HepG2 (cell line): Measurements from ENCODE around the gene FSCN2. TPM values are rescaled to one million over a fixed set of nuclear protein-coding genes. Genes with fewer than 3 reads are reported as not detected.
A peak's percentile ranks its signal among the peaks of the same experiment; 100 is the strongest.

Experiments used
- ATF2 ChIP-seq: sonication (generic); formaldehyde crosslinking; IDR thresholded peaks from 2 replicates; pipeline ENCODE4 v1.4.0; 2020; ENCODE audit warnings: missing genetic modification reagents
- DR1 ChIP-seq: sonication (generic); formaldehyde crosslinking; IDR thresholded peaks from 2 replicates; pipeline ENCODE4 v1.8.0; 2021; ENCODE audit warnings: mild to moderate bottlenecking, missing genetic modification reagents, inconsistent platforms
- ELF3 ChIP-seq: IDR thresholded peaks from 2 replicates; pipeline ENCODE4 v1.6.1; 2016; ENCODE audit warnings: missing genetic modification reagents, missing compliant biosample characterization
- FOXO4 ChIP-seq: sonication (generic); formaldehyde crosslinking; conservative IDR thresholded peaks from 2 replicates; pipeline ENCODE4 v1.8.1; 2023; ENCODE audit warnings: missing genetic modification reagents
- HCFC1 ChIP-seq: fragments of 150-350 bp; IDR thresholded peaks from 2 replicates; pipeline ENCODE4 v1.6.1; 2014; ENCODE audit warnings: low read depth, low read length
- HDAC2 ChIP-seq: sonication (generic); formaldehyde crosslinking; IDR thresholded peaks from 2 replicates; pipeline ENCODE4 v1.4.0; 2020; ENCODE audit warnings: missing genetic modification reagents
- HHEX ChIP-seq: IDR thresholded peaks from 2 replicates; pipeline ENCODE4 v1.6.1; 2016; ENCODE audit warnings: control low read depth
- HOXD1 ChIP-seq: sonication (generic); formaldehyde crosslinking; IDR thresholded peaks from 2 replicates; pipeline ENCODE4 v1.5.0; 2020; ENCODE audit warnings: missing genetic modification reagents
- ISL2 ChIP-seq: sonication (generic); formaldehyde crosslinking; IDR thresholded peaks from 2 replicates; pipeline ENCODE4 v1.5.0; 2020; ENCODE audit warnings: missing genetic modification reagents
- MED13 ChIP-seq: sonication (generic); formaldehyde crosslinking; IDR thresholded peaks from 2 replicates; pipeline ENCODE4 v1.5.0; 2020; ENCODE audit warnings: missing genetic modification reagents
- MXI1 ChIP-seq: IDR thresholded peaks from 3 replicates; pipeline ENCODE4 v1.6.1; 2012; ENCODE audit warnings: low read depth, low read length, inconsistent platforms, borderline replicate concordance
- RXRA ChIP-seq: sonication (generic); formaldehyde crosslinking; IDR thresholded peaks from 2 replicates; pipeline ENCODE4 v1.5.1; 2020; ENCODE audit warnings: missing genetic modification reagents
- SIN3A ChIP-seq: IDR thresholded peaks from 2 replicates; pipeline ENCODE4 v1.6.1; 2011; ENCODE audit warnings: low read depth, mild to moderate bottlenecking, control low read depth, low read length, borderline replicate concordance
- SNAPC2 ChIP-seq: sonication (generic); formaldehyde crosslinking; IDR thresholded peaks from 2 replicates; pipeline ENCODE4 v1.8.1; 2022; ENCODE audit warnings: mild to moderate bottlenecking, missing genetic modification reagents
- TBX2 ChIP-seq: sonication (generic); formaldehyde crosslinking; IDR thresholded peaks from 2 replicates; pipeline ENCODE4 v1.5.0; 2020; ENCODE audit warnings: missing genetic modification reagents, mild to moderate bottlenecking, borderline replicate concordance
- ZFP36 ChIP-seq: fragments of 150-350 bp; IDR thresholded peaks from 2 replicates; pipeline ENCODE4 v1.6.1; 2018; ENCODE audit warnings: borderline replicate concordance, low read length, low read depth; ENCODE audit not compliant: partially characterized antibody
- ZFP90 ChIP-seq: sonication (generic); formaldehyde crosslinking; IDR thresholded peaks from 2 replicates; pipeline ENCODE4 v1.8.0; 2022; ENCODE audit warnings: missing genetic modification reagents, mild to moderate bottlenecking, inconsistent platforms, borderline replicate concordance
- ZNF224 ChIP-seq: sonication (generic); formaldehyde crosslinking; IDR thresholded peaks from 2 replicates; pipeline ENCODE4 v1.5.0; 2020; ENCODE audit warnings: mild to moderate bottlenecking, missing genetic modification reagents
- ZNF232 ChIP-seq: sonication (generic); formaldehyde crosslinking; IDR thresholded peaks from 2 replicates; pipeline ENCODE4 v1.4.0; 2020; ENCODE audit warnings: missing genetic modification reagents, borderline replicate concordance
- ZNF264 ChIP-seq: sonication (generic); formaldehyde crosslinking; IDR thresholded peaks from 2 replicates; pipeline ENCODE4 v1.4.0; 2020; ENCODE audit warnings: missing genetic modification reagents
- ZNF619 ChIP-seq: sonication (generic); formaldehyde crosslinking; IDR thresholded peaks from 2 replicates; pipeline ENCODE4 v1.4.0; 2020; ENCODE audit warnings: mild to moderate bottlenecking, missing genetic modification reagents
- ZNF709 ChIP-seq: sonication (generic); formaldehyde crosslinking; IDR thresholded peaks from 2 replicates; pipeline ENCODE4 v1.5.0; 2020; ENCODE audit warnings: mild to moderate bottlenecking, missing genetic modification reagents
- polyA plus RNA-seq, 8 experiments: library from polyadenylated mRNA; depleted of rRNA in 3 of 8; stranded (reverse) in 7 of 8; unstranded in 1 of 8; fragments of >200 nt; fragmentation: Illumina TruSeq in 4 of 8; extraction: Trizol in 4 of 8; gene quantifications; 2 replicates each; pipeline versions ENCODE4 v1.2.1 to v1.2.3, GENCODE V29; 2011 to 2016; ENCODE audit warnings: low read depth in 4 of 8, missing spikeins in 1 of 8, mixed read lengths in 1 of 8; ENCODE audit not compliant: insufficient read depth in 1 of 8
- total RNA-seq, 5 experiments: library from RNA; depleted of rRNA; stranded (reverse); fragments of >200 nt; fragmentation: Illumina TruSeq; extraction: Trizol; gene quantifications; 2 replicates each; pipeline ENCODE4 v1.2.3, GENCODE V29; 2016; ENCODE audit warnings: low read depth in 1 of 5
- TF ChIP-seq, protein P1 (sequence below): IDR thresholded peaks from 2 replicates; pipeline ENCODE4 v1.6.1; 2016
- TF ChIP-seq, protein P2 (sequence below): fragments of 450-650 bp; IDR thresholded peaks from 2 replicates; pipeline ENCODE4 v1.6.1; 2017

Gene FSCN2
- total and polyA plus RNA-seq, 2 of the 13 experiments (the other 11 are each of a cell fraction or from before 2014, with no cell fraction given) = 0.09 TPM; not detected in 1

DNA sequence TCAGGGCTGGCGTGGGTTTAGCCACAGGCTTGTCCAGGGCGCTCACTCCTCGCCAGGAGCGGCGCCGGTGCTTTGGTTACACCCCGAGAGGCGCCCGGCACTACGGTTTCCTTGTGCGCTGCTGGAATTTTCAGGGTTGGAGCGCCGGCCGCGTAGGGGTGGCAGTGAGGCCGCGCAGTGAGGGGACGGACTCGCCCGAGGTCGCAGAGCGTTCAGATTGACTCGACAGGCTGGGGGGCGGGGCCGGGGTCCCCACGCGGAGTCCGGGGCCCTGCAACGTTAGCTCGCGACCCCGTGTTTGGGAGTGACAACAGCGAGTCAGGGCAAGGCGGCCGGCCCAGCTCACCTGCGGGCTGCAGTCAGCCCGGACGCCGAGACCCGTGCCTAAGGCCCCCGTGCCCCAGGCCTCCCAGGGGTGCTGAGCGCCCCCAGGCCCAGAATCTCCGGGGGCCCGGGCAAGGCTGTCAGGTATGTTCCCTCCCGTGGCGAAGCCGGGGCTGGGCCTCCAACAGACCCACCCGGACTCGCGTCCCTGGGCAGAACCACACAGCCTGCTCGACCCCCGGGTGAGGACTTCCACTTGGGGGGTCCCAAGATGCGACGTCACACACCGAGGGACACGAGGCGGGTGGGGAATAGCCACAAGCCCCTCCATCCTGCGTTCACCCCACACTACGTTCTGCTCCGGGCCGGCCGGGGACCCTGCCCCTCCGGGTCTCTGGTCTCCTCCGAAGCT lies 14.3 kb upstream of the FSCN2 start (continued):
- TF ChIP-seq ZNF709 (peak; percentile 65; the same call in 1 of the 2 replicates), ISL2 (CRISPR knock-in tag) (peak; percentile 14; the same call in 1 of the 2 replicates), MXI1 (0 out of 3 replicates have a peak, but pooled peaks have one; percentile 32), RXRA (peak; percentile 35), ZNF619 (CRISPR knock-in tag) (no peak), ZFP90 (CRISPR knock-in tag) (peak; percentile 80; the same call in 1 of the 2 replicates), HDAC2 (peak; percentile 34; the same call in 1 of the 2 replicates), HCFC1 (no peak), DR1 (CRISPR knock-in tag) (0 out of 2 replicates have a peak, but pooled peaks have one; percentile 57), ELF3 (CRISPR knock-in tag) (peak; percentile 23; the same call in 1 of the 2 replicates), ZFP36 (no peak), ZNF224 (0 out of 2 replicates have a peak, but pooled peaks have one; percentile 4), TBX2 (peak; percentile 73), SNAPC2 (CRISPR knock-in tag) (0 out of 2 replicates have a peak, but pooled peaks have one; percentile 38), ZNF232 (CRISPR knock-in tag) (no peak), ATF2 (CRISPR knock-in tag) (no peak; the same call in 1 of the 2 replicates), HOXD1 (CRISPR knock-in tag) (peak; percentile 57; the same call in 1 of the 2 replicates), FOXO4 (CRISPR knock-in tag) (no peak), ZNF264 (CRISPR knock-in tag) (no peak; the same call in 1 of the 2 replicates), MED13 (CRISPR knock-in tag) (0 out of 2 replicates have a peak, but pooled peaks have one; percentile 15), SIN3A (peak; percentile 66; the same call in 1 of the 2 replicates), HHEX (CRISPR knock-in tag) (no peak)
- TF ChIP-seq, protein P1, sequence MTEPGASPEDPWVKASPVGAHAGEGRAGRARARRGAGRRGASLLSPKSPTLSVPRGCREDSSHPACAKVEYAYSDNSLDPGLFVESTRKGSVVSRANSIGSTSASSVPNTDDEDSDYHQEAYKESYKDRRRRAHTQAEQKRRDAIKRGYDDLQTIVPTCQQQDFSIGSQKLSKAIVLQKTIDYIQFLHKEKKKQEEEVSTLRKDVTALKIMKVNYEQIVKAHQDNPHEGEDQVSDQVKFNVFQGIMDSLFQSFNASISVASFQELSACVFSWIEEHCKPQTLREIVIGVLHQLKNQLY (CRISPR knock-in tag) = no peak
- TF ChIP-seq, protein P2, sequence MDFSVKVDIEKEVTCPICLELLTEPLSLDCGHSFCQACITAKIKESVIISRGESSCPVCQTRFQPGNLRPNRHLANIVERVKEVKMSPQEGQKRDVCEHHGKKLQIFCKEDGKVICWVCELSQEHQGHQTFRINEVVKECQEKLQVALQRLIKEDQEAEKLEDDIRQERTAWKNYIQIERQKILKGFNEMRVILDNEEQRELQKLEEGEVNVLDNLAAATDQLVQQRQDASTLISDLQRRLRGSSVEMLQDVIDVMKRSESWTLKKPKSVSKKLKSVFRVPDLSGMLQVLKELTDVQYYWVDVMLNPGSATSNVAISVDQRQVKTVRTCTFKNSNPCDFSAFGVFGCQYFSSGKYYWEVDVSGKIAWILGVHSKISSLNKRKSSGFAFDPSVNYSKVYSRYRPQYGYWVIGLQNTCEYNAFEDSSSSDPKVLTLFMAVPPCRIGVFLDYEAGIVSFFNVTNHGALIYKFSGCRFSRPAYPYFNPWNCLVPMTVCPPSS = no peak
